Kidney glomerular epithelial cell (primary cell): ENCODE results near the gene PAH.

Experiments
- DNase-seq: peaks from one replicate; lab custom pipeline; 2025; lab: John Stamatoyannopoulos, UW

PAH gene

DNA sequence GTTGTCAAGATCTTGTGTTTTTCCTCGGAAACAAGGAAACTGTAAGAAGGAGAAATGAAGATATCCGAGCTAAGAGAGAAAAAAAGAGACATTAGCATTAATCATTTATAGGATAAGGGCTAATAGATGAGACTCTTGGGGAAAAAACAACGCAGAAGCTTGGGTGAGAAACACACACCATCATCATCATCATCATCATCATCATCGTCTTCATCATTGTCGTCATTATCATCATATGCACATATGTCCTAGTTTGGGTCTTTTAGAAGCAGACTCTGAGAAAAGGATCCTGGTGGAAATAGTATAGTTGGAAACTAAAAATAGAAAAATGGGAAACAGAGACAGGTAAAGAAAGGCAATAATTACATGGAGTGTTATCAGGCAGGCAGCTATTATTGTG is 95.9 kb downstream of the PAH start:
- no peak for DNase-seq

DNA sequence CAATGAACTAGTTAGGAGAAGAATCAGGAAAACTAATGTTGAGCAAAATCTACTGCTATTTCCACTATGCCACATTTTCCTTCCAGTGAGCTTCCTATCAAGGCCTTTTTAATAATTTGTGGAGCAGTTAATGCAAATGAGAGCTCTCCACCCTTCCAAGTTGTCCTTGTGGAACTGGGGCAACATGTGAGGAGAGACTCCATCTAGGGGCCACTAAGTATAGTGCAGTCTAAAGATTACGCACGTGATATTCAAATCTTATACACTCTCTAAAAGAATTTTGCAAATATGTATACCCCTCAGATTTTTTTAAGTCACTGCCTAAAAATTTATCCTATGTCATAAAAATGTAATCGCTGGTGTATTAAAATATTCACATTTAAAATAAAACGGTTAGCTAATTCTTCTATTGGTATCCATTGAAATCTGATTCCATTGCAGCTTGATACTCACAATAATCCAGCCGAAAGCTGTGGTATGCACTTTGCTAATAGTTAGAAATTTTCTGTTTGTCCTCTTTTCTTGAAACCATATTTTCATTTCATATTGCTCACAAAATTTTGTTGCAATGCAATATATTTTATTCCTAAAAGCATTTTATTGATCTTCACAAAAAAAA is 100.1 kb downstream of the PAH start:
- DNase-seq = peak; percentile 45

DNA sequence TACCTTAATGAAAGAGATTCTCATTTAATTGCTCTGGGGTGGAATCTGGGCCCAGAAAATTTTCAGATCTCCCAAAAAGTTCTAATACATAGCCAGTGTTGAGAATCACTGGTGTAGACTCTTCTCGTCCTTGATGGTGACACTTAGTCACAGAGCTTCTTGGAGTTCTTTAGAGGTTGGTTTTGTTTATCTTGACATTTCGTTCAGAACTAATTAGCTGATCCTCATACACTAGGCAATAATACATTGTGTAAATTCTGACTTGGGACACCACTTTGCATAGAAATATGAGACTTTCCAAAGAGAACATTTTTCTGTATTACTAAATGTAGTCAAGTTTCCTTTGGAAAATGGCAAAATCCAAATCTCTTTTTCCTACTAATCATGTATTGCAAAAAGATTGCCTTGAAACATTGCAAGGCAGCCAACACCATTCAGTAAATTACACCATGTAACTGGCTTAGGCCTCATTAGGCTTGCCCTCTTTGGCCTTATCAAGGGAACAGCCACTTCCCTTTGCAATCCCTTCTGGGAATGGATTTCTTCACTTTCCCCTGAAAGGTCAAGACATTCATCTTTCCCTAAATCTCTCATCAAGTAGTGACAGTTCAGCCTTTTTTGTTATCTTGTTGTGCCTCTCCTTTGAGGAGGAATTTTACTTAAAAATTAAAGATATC is 102.2 kb downstream of the PAH start:
- no peak for DNase-seq

DNA sequence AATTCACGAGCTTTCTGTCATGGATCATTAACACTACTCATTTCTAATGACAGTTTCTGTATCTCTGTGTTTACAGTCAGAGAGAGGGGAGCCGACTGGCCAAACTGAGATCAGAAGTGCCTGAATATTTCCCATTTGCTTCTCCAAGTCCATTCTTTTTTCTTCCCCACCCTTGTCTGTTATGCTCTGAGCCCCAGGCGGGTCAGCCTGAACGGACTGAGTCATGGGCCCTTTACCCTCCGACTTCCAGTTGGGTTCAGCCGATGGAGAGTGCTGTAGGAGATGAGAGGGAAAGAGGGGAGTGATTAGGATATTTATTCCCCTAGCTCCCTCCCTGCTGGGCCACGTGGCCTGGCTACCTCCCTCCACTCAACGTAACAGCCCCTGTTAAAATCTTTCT is 104.7 kb downstream of the PAH start:
- DNase-seq = no peak

DNA sequence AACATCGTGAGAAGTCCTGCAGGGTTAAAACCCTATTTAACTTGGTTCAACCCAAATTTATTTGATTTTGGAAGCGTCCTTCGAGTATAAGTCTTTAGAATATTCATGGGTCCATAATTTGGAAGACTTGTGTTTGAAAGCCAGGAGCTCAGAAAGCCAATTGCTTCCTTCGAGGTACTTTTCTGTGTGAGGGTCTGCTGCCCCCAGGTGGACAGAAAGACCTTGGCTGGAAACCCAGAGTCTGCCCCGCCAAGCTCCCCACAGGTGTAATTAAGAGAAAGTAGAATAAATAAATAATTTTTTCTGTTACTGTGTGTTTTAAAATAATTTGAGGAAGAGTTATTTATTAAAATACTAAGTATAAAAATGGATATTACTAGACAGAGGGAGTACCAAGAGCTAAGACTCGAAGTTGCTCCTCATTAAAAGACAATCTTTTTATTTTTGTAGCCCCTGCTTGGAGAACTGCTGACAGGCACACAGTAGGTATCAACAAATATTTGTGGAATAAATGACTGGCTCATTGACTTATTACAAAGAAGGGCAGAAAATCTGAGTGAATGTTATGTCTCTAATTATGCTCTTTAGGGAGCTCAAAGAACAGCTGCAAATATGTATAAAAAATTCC is 105.8 kb downstream of the PAH start:
- peak; percentile 1 for DNase-seq

DNA sequence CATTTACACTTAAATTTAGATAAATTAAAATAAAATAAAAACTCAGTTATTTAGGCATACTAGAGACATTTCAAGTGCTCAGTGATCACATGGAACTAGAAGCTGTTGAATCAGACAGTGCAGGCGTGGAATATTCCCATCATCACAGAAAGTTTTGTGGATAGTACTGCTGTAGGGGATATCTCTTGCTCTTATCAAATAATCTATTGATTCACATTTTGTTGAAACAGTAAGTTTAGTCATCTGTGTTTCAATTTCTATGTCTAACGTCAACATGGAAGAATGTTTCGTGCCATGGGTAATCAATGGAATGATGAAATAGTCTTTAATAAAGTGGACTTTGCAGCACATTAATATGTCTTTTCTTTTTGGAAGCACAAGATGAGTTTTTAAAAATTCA is 108.6 kb downstream of the PAH start:
- DNase-seq = no peak

DNA sequence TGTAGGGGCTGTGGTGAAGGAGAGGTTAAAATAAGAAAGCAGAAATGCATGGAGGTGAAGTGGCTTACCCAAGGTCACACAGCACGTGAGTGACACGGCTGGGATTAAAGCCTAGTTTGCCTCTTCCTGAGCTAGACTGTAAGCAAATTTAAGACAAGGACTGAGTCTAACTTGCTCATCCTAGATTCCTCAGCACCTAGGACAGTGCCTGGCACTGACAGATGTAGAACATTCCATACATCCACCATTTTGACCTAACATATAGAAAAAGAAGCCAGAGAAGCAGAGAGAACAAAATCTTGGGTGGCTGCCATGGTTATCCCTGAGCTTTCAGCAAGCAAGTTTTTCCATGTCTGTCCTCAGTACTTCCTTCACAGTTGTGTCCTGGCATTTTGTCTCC is 110.5 kb downstream of the PAH start:
- DNase-seq = no peak

DNA sequence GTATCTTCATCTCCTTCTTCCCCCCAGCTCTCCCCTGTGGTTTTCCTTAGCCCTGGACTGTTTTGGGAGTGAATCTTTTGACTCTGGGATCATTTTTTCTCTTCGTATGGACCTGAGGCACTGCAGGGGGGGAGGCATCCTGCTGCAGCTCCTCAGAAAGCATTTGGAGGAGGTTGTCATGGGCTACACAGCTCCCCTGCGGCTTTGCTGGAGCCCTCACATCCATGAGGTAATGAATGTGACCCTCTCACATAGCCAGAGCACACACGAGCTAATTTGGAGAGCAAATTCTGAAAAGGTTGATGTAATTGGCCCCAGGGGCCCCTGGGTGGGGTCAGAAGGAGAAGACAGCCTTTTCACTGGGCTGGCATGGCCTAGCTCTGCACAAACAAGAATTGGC is 110.9 kb downstream of the PAH start:
- DNase-seq = no peak

DNA sequence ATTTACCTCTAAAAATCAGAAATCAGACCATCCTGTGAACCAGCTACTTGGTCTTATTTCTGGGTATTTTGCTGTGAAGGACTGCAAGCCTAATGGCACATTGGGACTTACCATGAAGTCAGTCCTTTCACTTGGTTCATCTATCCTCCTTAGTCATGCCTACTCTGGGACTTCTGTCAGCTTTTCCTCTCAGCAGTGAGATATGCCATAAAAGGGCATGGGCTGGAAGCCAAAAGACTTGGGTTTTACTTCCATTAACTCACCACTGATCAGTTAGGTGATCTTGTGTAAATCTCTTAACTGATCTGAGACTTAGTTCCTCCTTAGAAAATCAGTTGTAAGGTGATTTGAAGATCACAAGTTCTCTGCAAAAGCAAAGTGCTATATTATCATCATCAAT is 116.5 kb downstream of the PAH start:
- no peak for DNase-seq

DNA sequence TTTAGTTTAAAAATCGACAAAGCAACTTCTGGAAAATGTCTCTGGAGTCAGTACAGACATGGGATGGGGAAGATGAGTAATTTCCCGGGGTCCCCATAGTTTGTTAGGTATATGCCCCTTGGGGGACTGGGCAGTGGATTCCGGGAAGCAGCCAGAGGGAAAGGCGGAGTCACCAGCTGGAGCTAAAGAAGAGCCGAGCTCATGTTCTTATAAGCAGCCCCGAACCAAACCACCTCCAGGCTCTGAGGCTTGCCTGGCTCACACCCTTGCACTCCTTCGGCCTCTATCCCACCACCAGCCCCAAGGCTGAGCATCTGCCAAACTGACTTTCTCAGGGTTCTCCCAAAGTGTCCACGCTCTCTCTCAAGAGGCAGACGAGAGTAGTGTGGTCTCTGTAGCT is 117.8 kb downstream of the PAH start:
- no peak for DNase-seq

DNA sequence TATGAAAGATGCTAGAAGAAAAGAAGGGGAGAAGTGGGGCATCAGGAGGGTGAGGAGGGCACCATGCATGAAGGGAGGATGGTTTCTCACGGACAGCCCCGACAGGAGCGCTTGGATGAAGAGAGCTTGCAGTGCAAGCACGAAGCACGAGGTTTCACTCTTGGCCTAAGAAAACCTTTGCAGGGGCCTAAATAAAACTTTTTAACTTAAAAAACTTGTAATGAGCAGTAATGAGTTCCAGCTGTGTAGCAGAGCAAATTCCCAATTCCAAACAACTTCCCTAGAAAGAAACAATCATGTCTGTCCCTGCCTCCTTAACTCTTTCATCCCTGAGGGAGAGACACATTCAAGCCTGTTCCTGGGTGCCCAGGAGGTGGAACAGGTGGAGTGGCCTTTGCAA is 119.5 kb downstream of the PAH start:
- no peak for DNase-seq

DNA sequence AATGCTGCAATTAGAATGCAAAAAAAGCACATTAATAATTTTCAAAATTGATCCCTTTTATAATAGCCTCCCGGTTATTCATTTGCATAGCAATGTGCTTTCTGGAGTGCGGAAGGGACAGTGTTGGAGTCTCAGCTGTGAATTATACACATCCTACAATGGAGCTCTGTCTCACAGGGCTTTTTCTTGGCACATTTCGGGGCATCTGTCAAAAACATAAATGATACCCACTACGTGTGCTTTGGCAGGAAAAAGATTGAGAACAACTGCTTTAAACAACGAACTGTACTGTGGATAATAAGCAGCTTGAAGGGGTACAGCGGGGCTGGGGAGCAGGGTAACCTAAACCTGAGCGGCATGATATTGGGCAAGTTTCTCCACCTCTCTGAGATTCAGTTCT is 123.1 kb downstream of the PAH start:
- DNase-seq = no peak
